Activated CD4-positive, CD25-positive, alpha-beta regulatory T cell (primary cell): Measurements from ENCODE around the gene GPR152.

ENCODE experiments used
- DNase-seq, 4 experiments: peaks; one replicate each; lab custom pipeline; 2025; lab: John Stamatoyannopoulos, UW

The GPR152 gene, protein sequence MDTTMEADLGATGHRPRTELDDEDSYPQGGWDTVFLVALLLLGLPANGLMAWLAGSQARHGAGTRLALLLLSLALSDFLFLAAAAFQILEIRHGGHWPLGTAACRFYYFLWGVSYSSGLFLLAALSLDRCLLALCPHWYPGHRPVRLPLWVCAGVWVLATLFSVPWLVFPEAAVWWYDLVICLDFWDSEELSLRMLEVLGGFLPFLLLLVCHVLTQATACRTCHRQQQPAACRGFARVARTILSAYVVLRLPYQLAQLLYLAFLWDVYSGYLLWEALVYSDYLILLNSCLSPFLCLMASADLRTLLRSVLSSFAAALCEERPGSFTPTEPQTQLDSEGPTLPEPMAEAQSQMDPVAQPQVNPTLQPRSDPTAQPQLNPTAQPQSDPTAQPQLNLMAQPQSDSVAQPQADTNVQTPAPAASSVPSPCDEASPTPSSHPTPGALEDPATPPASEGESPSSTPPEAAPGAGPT

DNA sequence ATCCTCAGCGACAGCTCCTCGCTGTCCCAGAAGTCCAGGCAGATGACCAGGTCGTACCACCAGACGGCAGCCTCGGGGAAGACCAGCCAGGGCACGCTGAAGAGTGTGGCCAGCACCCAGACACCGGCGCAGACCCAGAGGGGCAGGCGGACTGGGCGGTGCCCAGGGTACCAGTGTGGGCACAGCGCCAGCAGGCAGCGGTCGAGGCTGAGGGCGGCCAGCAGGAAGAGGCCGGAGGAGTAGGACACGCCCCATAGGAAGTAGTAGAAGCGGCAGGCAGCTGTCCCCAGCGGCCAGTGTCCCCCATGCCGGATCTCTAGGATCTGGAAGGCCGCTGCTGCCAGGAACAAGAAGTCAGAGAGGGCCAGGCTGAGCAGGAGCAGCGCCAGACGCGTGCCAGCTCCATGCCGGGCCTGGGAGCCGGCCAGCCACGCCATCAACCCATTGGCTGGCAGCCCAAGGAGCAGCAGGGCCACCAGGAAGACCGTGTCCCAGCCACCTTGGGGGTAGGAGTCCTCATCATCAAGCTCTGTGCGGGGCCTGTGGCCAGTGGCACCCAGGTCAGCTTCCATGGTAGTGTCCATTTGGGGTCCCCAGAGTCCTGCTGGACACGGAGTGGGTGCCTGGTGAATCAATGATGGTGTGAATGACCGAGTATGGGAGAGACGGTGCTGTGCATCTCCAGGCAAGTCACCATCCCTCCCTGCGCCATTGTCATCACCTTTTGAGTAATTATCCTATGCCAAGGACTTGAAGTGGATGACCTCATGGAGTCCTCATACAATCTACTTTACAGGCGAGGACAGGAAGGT, at the start of gene GPR152:
Gene GPR152, minus strand, starts transcription at position 589 of the 812 bp plus-strand sequence. Its CDS starts 5 bp downstream, at position 584.
- no peak for DNase-seq

DNA sequence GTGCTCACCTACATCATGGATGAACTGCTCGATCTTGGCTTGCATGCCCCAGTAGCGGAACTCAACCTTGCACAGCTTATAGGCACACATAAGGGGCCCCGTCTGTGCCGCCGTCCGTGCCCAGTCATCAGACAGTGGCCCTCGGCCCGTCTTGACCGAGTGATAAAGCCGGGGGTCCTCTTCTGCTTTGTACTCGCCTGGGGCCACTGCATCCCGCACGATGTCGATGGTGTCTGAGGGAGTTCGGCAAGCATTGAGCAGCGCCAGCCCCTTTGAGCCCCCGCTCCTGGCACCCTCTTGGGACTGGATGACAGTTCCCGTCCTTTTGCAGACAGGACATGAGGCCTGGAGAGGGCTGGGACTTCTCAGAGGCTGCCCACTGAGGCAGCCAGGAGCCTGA, 49.3 kb upstream of the GPR152 start:
- no peak for DNase-seq

DNA sequence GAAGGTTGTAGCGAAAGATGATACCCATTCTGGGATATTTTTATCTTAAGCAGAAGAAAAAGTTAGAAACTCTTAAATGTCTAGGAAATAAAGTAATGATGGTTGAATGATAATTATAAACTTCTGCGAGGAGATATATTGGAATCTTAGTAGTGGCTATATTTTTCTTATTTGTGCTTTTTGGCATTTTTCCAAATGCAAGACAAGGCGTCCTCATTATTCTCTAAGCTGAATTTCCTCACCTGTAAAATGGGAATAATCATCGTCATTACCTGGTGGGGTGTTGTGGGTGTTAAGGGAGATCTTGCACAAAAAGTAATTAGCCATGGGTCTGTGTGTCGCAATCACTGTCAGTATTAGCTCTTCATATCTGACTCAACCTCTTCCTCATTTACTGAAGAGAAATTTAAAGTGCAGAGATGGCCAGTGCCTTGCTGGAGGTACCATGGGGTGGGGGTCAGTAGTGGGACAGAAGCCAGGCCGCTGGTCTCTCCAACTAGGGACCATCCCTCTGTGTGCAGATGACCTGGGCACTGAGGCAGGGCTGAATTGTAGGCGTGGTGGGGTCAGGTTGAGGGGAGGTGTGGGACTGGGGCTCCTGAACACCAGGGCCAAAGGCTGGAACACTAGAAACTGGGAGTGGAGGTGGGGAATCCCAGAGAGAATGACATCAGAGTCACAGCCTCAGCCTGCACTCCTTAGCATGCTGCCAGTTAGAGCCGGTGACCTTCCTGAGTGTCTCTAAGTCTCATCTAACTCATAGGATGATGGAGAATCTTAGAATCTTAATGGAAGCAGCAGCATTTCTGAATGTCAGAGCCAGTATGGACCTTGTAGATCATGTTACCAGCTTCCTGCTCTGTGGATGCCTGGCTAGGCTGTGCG, 48.5 kb upstream of the GPR152 start:
- no peak for DNase-seq

DNA sequence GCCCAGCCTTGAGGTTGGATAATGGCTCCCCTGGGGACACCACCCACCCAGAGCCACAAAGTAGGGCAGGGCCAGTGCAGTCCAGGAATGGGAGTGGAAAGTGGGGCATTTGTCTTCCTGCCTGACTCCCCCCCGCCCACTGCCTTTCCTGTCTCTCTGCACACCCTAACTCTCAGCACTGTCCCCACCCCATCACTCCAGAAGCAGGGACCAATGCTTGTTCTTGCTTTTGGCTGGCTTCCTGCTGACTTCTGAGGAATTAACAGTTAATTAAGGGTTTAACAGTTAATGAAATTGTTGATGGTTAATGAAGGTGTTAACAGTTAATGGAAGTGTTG, 47.9 kb upstream of the GPR152 start:
- DNase-seq, result no peak

DNA sequence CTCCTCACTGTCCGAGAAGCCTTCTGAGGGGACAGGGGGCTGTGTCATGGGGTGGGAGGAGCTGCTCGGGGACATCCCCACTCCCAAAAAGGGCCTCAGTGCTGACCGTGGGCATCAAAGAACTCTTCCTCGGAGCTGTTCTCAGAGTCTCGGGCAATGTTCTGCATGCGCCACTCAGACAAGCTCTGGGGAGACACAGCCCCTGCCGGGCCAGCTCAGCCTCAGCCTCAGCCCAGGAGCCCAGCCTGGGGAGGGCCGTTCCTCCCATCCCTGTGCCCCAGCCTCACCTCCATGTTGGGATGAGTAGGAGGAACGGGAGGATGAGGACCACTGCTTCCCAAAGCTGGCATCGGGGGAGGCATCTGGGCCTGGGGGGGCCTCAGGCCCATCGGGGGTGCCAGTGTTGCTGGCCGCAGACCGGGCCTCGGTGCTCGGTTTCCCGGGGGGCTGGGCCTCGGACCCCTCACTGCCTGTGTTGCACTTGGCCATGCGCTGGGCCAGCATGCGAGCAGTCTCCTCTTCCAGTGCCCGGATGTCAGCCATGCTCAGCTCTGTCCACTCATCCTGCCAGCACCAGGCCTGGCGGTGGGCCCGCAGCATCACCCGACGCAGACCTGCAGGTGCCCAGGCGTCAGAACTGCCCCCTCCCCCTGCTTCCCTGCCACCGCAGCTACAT, 47.4 kb upstream of the GPR152 start:
- no peak for DNase-seq

DNA sequence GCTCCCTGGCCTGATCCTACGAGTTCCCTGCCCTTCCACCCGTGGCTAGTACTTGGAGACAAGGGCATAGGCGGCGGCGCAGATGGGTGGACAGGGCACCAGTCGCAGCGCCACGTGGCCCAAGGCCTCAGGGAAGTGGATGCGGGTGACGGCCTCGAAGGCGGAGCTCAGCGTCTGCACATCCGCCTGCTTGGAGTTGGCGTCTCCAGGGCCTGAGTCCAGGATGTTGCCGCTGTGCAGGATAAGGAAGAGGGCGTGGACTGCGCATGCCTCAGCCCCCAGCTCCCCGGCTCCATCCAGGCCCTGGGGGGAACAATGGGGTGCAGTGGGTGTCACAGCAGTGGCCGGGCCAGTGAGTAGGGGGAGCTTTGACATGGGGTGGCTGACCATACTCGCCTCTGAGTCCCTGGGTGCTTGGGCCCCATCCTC, 46.0 kb upstream of the GPR152 start:
- DNase-seq, result no peak

DNA sequence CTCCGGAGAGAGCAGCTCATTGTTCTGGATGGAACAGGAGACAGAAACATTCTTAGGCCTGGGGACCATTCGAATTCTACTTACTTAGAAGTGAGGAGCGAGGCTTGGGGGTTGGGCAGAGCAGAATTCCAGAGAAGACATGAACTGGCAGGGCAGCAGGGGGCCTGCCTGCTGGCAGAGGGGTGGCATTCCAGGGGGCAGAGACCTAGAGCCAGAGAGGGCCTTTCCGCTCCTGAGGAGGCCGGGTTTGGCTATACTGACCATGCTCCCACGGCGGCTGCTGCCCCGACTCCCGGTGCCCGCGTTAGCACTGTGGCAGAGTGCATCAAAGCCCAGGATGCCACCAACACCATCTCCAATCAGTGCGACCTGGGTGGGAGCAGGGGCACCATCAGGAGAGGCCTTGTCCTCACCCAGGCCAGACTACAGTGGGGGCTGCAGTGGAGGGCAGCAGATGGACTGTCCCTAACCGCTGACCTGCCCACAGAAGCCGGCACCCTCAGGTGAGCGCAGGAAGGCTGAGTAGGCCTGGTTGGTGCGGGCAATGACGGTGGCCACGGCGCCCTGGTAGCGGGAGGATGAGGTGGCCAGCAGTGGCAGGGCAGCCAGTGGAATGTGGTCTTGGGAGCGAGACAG, 45.2 kb upstream of the GPR152 start:
- DNase-seq, result no peak

DNA sequence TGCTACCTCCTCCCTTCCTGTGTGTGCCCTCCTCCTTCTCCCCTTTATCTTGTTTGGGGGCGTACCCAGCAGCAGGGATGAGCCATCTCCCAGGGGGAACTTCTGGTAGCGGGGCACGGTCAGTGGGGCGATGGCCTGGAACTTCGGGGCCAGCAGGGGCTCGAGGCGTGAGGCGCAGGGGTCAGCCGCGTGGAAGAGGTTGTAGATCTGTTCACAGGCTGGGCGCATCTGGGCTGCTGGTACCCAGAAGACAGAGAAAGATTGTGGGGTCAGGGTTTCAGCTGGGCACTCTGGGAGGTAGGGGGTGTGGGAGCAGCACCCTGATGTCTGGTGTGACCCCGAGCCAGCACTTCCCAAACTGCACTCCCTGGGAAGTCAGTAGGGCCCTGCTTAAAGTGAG, 43.6 kb upstream of the GPR152 start:
- DNase-seq, result no peak

DNA sequence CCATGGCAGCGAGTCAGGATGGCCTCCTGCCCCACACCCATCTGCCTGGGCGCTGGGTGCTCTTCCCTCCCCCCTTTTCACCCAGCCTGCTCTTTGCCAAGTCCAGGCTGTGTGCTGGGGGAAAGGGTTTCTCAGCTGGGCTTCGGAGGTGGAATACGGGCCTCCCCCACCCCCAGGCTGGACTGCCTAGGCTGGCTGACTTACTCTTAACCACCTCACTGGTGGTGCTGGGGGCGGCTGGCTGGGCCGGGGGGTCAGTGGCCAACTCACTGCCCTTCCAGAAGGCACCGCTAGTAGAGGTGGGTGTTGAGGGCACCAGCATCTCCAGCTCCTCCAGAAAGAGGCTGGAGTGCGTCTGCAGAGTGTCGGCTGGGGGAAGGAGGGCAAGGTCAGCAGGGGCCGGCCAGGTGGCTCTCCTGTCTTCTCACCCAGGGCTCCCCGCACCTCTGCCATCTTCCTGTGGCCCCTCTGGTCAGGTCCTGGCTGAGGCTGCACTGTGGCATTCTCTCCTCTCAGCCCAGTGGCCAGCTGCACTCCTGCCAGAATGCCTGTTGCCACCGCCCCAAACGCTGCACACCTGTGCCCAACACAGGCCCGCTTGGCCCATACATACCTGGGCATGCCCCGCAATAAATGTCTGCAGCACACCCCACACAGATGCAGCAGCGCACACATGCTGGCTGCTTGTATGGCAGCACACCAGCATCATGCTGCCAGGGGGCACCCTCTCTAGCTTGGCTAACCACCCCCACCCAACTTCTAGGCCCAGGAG, 42.9 kb upstream of the GPR152 start:
- DNase-seq, result no peak

DNA sequence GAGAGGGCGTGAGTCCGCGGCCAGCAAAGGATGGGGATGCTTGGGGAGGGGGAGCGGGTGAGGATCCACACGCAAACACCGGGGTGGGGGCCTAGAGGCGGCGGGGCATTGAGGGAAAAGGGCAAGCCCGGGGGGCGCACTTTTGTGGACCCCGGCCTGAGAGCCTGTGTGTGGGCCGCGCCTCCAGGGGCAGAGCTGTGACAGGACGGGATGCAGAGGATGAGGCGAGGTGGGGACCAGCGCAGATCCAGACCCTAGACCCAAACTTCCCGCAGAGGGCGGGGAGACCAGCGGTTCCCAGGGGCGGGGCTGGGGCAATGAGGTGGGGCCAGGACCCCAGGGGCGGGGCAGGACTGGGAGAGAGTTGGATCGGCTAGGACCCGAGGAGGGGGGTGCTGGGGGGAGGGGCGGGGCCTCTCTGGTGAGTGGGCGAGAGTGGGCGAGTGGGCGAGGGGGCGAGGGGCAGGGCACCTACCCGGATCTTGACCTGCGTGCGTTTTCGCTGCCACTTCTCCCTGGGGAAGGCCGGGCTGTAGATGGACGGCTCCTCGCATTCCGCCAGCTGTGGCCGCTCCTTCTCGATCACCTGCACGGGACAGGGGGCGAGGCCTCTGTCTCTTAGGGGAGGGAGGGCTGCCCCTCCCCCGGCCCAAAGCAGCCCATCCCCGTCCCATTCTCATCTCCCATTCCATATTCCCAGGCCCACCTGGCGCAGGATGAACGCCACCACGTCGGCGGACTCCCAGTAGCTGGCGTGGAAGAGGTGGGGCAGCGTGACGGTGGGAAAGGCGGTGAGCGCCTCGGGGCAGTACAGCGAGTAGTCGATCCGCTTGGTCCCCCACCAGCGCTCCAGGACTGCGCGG, 42.1 kb upstream of the GPR152 start:
- no peak for DNase-seq

DNA sequence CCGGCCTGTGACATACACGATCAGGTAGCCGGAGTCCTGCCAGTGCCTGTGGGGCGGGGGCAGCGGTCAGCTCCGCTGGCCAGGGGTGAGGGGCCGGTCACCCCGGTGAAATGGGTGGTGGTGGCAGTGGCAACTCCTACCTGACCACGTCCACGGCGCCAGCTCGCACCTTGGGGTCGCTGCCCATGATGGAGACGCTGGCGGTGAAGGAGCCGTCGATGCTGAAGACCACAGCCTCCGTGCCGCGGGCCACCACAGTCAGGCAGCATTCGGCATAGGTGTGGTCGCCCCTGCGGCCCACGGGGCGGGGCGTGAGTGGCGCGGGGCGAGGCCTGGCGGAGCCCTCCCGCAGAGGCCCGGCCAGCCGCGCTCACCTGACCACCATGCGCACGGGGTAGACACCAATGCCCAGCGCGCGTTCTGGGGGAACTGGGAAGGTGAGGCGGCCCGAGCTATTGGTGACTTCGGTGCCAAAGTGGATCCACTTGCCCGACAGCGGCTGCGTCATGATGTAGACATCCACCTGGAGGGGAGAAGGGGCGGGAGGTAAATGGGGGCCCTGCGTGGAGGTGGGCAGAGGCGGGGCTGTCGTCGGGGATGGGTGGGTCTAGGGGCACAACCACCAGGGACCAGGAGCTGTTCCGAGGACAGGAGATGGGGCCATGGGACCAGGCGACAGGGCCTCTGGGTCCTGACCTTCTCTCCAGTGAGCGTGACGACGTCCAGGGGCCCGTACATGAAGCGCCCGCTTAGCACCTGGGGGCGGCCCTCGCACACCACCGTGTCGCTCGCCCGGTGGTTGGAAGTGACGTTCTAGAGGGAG, 41.2 kb upstream of the GPR152 start:
- DNase-seq, result no peak

DNA sequence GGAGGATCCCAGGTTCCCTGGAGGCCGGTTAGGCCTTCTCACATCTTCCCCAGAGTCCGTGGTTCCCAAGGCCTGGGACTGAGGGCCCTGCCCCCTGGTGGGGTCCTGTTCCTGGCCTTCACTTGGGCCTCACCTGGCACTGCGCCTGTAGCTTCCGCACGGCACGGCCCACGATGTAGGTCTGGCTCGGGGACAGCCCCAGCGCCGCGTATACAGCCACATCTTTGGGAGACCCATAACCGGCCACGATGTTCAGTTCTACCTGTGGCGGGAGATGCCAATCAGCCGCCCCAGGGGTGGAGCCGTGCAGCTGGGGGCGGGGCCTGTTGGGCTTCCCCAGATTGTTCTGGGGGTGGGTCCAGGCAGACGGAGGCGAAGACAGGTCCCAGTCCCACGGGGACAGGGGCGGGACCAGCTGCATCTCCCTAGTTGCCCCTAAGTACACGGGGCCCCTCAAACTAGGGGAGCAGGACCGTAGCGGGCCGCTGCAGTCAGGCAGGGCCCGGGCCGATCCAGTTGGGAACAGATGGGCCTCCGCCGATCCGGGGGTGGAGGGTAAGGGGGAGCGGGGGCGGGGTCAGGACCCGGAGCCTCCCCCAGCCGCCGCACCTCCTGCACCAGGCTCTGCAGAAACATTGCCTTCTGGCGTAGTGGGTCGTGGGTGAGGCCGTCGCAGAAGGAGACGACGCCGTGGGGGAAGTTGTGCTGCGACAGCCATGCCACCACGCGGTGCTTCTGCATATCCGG, 40.4 kb upstream of the GPR152 start:
- DNase-seq, result no peak

DNA sequence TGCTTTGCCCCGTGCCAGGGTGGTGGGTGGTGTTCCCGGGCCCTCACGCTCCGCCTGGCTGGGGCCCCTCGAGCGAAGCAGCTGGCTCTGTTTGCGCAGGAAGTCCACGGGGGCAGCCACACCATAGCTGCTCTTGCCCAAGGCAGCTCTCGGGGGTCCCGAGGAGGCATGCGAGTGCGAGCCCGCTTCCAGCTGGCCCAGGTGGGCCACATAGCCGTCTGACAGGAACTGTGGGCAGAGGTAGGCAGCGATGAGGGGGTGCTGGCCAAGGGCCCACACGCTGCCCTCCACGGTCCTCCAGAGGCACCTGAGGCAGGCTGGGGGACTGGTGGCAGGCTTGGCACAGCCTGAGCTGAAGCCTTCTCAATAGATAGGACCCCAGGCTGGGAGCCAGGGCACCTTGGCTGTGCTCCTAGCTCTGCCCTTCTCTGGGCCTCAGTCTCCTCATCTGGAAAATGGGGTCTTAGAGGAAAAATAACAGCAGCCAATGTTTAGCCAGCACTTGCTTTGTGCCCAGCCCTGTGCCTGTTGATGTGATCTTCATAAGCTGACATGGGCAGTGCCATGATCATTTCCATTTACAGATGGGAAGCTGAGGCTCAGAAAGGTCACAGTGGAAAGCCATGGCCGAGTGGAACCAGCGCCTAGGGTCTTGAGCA, 39.7 kb upstream of the GPR152 start:
- no peak for DNase-seq

DNA sequence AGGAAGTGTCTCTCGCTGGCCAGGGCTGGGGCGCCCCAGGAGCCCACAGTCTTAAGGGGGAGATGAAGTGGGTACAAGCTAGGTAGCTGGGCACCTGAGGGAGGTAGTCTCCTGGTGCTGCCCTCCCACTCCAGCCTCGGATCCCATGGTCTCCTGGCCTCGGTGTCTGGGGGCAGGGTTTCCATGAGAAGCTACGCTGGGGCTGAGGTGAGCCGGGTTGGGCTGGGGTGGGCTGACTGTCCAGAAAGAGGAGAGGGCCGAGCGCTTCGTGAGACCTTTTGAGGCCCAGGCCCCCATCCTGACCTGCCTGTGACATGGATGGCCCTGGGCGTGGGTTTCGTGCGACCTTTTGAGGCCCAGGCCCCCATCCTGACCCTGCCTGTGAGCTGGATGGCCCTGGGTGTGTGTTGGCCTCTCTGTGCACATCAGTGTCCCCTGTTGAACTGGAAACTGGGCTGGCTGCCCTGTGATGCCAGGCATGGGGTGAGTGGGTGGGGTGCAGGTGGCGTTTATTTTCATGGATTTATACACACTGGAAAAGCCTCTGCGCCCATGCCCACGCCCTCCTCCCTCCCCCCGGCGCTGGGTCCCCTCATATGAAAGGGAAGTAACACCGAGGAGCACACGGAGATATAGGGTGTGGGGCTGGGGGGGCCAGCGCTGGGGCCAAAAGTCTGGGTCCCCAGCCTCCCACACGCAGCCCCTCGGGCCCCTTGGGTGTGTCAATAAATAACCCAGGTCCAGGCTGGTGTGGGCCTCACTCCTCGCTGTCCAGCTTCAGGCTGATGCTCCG, 38.9 kb upstream of the GPR152 start:
- DNase-seq, result no peak

DNA sequence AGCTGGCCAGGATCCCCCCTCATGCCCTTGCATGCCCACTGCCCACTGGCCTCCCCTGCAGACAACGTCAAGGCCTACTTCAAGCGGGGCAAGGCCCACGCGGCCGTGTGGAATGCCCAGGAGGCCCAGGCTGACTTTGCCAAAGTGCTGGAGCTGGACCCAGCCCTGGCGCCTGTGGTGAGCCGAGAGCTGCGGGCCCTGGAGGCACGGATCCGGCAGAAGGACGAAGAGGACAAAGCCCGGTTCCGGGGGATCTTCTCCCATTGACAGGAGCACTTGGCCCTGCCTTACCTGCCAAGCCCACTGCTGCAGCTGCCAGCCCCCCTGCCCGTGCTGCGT, 38.2 kb upstream of the GPR152 start:
- DNase-seq, result no peak

DNA sequence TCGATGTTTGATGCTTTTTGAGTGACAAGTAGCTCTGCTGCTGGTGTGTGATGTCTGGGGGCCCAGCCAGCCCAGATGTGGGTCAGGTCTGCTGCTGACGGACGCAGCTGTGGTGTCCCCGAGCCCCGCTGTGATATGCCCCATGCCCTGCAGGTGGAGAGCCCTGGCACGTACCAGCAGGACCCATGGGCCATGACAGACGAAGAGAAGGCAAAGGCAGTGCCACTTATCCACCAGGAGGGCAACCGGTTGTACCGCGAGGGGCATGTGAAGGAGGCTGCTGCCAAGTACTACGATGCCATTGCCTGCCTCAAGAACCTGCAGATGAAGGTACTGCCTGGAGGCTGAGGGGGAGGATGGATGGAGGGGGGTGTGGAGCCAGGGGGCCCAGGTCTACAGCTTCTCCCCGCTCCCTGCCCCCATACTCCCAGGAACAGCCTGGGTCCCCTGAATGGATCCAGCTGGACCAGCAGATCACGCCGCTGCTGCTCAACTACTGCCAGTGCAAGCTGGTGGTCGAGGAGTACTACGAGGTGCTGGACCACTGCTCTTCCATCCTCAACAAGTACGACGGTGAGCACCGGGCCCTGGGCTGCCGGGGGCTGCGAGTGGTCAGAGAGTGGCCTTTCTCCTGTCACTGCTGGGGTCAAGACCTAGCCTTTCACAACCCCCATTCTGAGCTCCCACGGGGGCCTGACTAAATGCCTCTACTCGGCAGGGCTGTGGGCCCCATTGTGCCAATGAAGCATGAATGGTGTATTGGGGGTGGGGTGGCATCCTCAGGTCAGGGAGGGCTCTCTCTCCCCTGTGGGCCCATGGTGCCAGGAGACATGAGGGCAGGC, 37.6 kb upstream of the GPR152 start:
- DNase-seq, result no peak
